ENCODE measurements around the gene APOA5. TPM values are rescaled to one million over a fixed set of nuclear protein-coding genes. Genes with fewer than 3 reads are reported as not detected.
A peak's percentile ranks its signal among the peaks of the same experiment; 100 is the strongest.

The APOA5 gene
- total RNA-seq, 3 donors from 2014 or later = not detected

GRCh38 chr11:116777056-116777455 lies 14.6 kb downstream of the APOA5 start:
- Histone ChIP-seq H3K9me3 (no peaks in the 10 kb centered on the region), H3K27me3 (no peaks in the 10 kb centered on the region), H3K27ac (no peak overlapping the region), H3K36me3 (no peaks in the 10 kb centered on the region), H3K4me1 (peaks cover 0 to 5% of the 10 kb centered on the region in 2 donors), H3K4me3 (no peak overlapping the region)
- intact Hi-C loops (cut with DNase I; ENCODE audit: low total_unique reads) = no loop called here
- DNase-seq (ENCODE audit: low spot score in 2 of 2) = no peak
- TF ChIP-seq POLR2AphosphoS5 (IDR thresholded peaks at IDR 0.05) = no peak
- TF ChIP-seq CTCF (IDR thresholded peaks at IDR 0.05) = no peak
- no peak for TF ChIP-seq POLR2A (IDR thresholded peaks at IDR 0.05)

- Histone ChIP-seq H3K4me3 (no peak overlapping the region), H3K27me3 (no peaks in the 10 kb centered on the region), H3K9me3 (no peaks in the 10 kb centered on the region), H3K4me1 (peaks cover 3 to 5% of the 10 kb centered on the region in 2 donors), H3K36me3 (no peaks in the 10 kb centered on the region), H3K27ac (no peak overlapping the region)
- DNase-seq (ENCODE audit: low spot score in 2 of 2) = no peak
- TF ChIP-seq POLR2AphosphoS5 (IDR thresholded peaks at IDR 0.05) = no peak
- TF ChIP-seq CTCF (IDR thresholded peaks at IDR 0.05) = no peak
- no peak for TF ChIP-seq POLR2A (IDR thresholded peaks at IDR 0.05)
- intact Hi-C loops (cut with DNase I; ENCODE audit: low total_unique reads) = no loop called here
Measured at GRCh38 chr11:116776522-116776984, 15.1 kb downstream of the APOA5 start.

- H3K4me3 ChIP-seq = no peak overlapping the region
- TF ChIP-seq POLR2A (IDR thresholded peaks at IDR 0.05) (no peak), POLR2AphosphoS5 (IDR thresholded peaks at IDR 0.05) (no peak), CTCF (IDR thresholded peaks at IDR 0.05) (no peak)
- no peaks in the 10 kb centered on the region for H3K27me3 ChIP-seq
- no peak for DNase-seq (ENCODE audit: low spot score in 2 of 2)
- H3K9me3 ChIP-seq = no peaks in the 10 kb centered on the region
- intact Hi-C loops (cut with DNase I; ENCODE audit: low total_unique reads) = no loop called here
- H3K36me3 ChIP-seq = no peaks in the 10 kb centered on the region
- peaks cover 5 to 7% of the 10 kb centered on the region in 2 donors for H3K4me1 ChIP-seq
- no peak overlapping the region for H3K27ac ChIP-seq
Measured at GRCh38 chr11:116775975-116776374, 15.7 kb downstream of the APOA5 start.

- Histone ChIP-seq H3K4me1 (peaks cover 5 to 7% of the 10 kb centered on the region in 2 donors), H3K36me3 (no peaks in the 10 kb centered on the region), H3K4me3 (no peak overlapping the region), H3K27ac (no peak overlapping the region), H3K27me3 (no peaks in the 10 kb centered on the region), H3K9me3 (no peaks in the 10 kb centered on the region)
- no peak for DNase-seq (ENCODE audit: low spot score in 2 of 2)
- TF ChIP-seq POLR2AphosphoS5 (IDR thresholded peaks at IDR 0.05) = no peak
- intact Hi-C loops (cut with DNase I; ENCODE audit: low total_unique reads) = no loop called here
Measured at GRCh38 chr11:116774661-116775060, 17.0 kb downstream of the APOA5 start.

- TF ChIP-seq POLR2AphosphoS5 (IDR thresholded peaks at IDR 0.05) = no peak
- TF ChIP-seq POLR2A (IDR thresholded peaks at IDR 0.05) = no peak
- TF ChIP-seq CTCF (IDR thresholded peaks at IDR 0.05) = no peak
- H3K4me3 ChIP-seq = peak overlapping the region; percentile 77 to 99 (median 92)
- H3K27ac ChIP-seq = peak overlapping the region; percentile 93 to 98
- intact Hi-C loops (cut with DNase I; ENCODE audit: low total_unique reads) = no loop called here
- H3K9me3 ChIP-seq = no peaks in the 10 kb centered on the region
- H3K27me3 ChIP-seq = no peaks in the 10 kb centered on the region
- DNase-seq (ENCODE audit: low spot score in 2 of 2) = no peak
- H3K36me3 ChIP-seq = no peaks in the 10 kb centered on the region
- peaks cover 5 to 7% of the 10 kb centered on the region in 2 donors for H3K4me1 ChIP-seq
Measured at GRCh38 chr11:116773203-116774097, 18.2 kb downstream of the APOA5 start.

Data from breast epithelium (tissue), 4 donors.